AG08395 (cell line): ENCODE data around the gene SUGCT.

Experiments used
- DNase-seq: peaks from one replicate; pipeline ENCODE4 v3.0.0; 2012; ENCODE audit warnings: mixed read lengths, low spot score

Gene SUGCT

GRCh38 chr7:40676221-40676620 lies 541.4 kb downstream of the SUGCT start:
- no peak for DNase-seq

GRCh38 chr7:40680657-40681056 lies 545.9 kb downstream of the SUGCT start:
- no peak for DNase-seq

- no peak for DNase-seq
These were observed 547.9 kb downstream of the SUGCT start for GRCh38 chr7:40682696-40683095.

- no peak for DNase-seq
These were observed 559.4 kb downstream of the SUGCT start for GRCh38 chr7:40694026-40694809.

GRCh38 chr7:40694991-40695390 lies 560.2 kb downstream of the SUGCT start:
- no peak for DNase-seq

- no peak for DNase-seq
These were observed 562.8 kb downstream of the SUGCT start for GRCh38 chr7:40697653-40698052.

GRCh38 chr7:40698214-40698920 lies 563.6 kb downstream of the SUGCT start:
- DNase-seq = peak; percentile 30

- no peak for DNase-seq
These were observed 564.1 kb downstream of the SUGCT start for GRCh38 chr7:40698921-40699260.

GRCh38 chr7:40700653-40701421 lies 566.0 kb downstream of the SUGCT start:
- DNase-seq = peak; percentile 53

GRCh38 chr7:40701836-40702551 lies 567.2 kb downstream of the SUGCT start:
- DNase-seq = no peak

- DNase-seq = no peak
These were observed 569.4 kb downstream of the SUGCT start for GRCh38 chr7:40704172-40704571.

GRCh38 chr7:40706829-40707228 lies 572.0 kb downstream of the SUGCT start:
- no peak for DNase-seq

GRCh38 chr7:40709062-40709964 lies 574.5 kb downstream of the SUGCT start:
- peak; percentile 19 for DNase-seq

- DNase-seq = no peak
These were observed 576.9 kb downstream of the SUGCT start for GRCh38 chr7:40711706-40712105.

- DNase-seq = peak; percentile 27
These were observed 579.7 kb downstream of the SUGCT start for GRCh38 chr7:40714363-40715052.

GRCh38 chr7:40715053-40715430 lies 580.2 kb downstream of the SUGCT start:
- DNase-seq = peak; percentile 17

GRCh38 chr7:40716052-40716451 lies 581.2 kb downstream of the SUGCT start:
- peak; percentile 8 for DNase-seq

- DNase-seq = peak; percentile 31
These were observed 582.4 kb downstream of the SUGCT start for GRCh38 chr7:40717242-40717641.

- peak; percentile 13 for DNase-seq
These were observed 585.6 kb downstream of the SUGCT start for GRCh38 chr7:40720416-40720815.

- peak; percentile 18 for DNase-seq
These were observed 586.6 kb downstream of the SUGCT start for GRCh38 chr7:40721342-40721949.
